ENCODE measurements around the gene SIK3. TPM values are rescaled to one million over a fixed set of nuclear protein-coding genes. Genes with fewer than 3 reads are reported as not detected.

Gene SIK3
- total and polyA plus RNA-seq, 12 donors: 11.7 to 176 (median 25.2) TPM

- no peaks in the 10 kb centered on the region for H3K27me3 ChIP-seq
- no peak for DNase-seq
- intact Hi-C loops (cut with DNase I): loop anchor here in 1 of 2 donors (10.0 kb wide), 1 partner anchor 61 kb away; no protein-coding TSS in a partner anchor
- H3K4me1 ChIP-seq (replicated peaks in 1 of 2): peaks cover 22 to 56% of the 10 kb centered on the region in 2 donors
- H3K9me3 ChIP-seq (replicated peaks in 1 of 3): no peaks in the 10 kb centered on the region
- TF ChIP-seq CTCF (IDR thresholded peaks at IDR 0.05): no peak
- TF ChIP-seq POLR2A (IDR thresholded peaks at IDR 0.05): no peak
- WGBS, 4 donors: 48 to 72% (median 66%) methylated on average over 9 of the region's 9 CpGs
- peak overlapping the region in 2 of 5 donors; percentile 56 to 96 for H3K27ac ChIP-seq
- H3K4me3 ChIP-seq: no peak overlapping the region
- H3K36me3 ChIP-seq (replicated peaks in 1 of 2): no peaks in the 10 kb centered on the region
Measured at GRCh38 chr11:117095284-117096161, 2.7 kb downstream of the SIK3 start.

GRCh38 chr11:117094776-117095175, 3.5 kb downstream of the SIK3 start:
- intact Hi-C loops (cut with DNase I): loop anchor here in 1 of 2 donors (10.0 kb wide), 1 partner anchor 60 kb away; no protein-coding TSS in a partner anchor
- no peak overlapping the region for H3K27ac ChIP-seq
- H3K36me3 ChIP-seq (replicated peaks in 1 of 2): no peaks in the 10 kb centered on the region
- no peak overlapping the region for H3K4me3 ChIP-seq
- peaks cover 22 to 56% of the 10 kb centered on the region in 2 donors for H3K4me1 ChIP-seq (replicated peaks in 1 of 2)
- DNase-seq: no peak
- TF ChIP-seq POLR2A (IDR thresholded peaks at IDR 0.05): no peak
- TF ChIP-seq CTCF (IDR thresholded peaks at IDR 0.05): no peak
- 54 to 72% (median 65%) methylated on average over 4 of the region's 4 CpGs for WGBS, 4 donors
- H3K27me3 ChIP-seq: no peaks in the 10 kb centered on the region
- no peaks in the 10 kb centered on the region for H3K9me3 ChIP-seq (replicated peaks in 1 of 3)

GRCh38 chr11:117092951-117093590, 5.2 kb downstream of the SIK3 start:
- no peak overlapping the region for H3K27ac ChIP-seq
- no peaks in the 10 kb centered on the region for H3K36me3 ChIP-seq (replicated peaks in 1 of 2)
- H3K27me3 ChIP-seq: no peaks in the 10 kb centered on the region
- H3K4me1 ChIP-seq (replicated peaks in 1 of 2): peaks cover 14 to 46% of the 10 kb centered on the region in 2 donors
- intact Hi-C loops (cut with DNase I): loop anchor here in 1 of 2 donors (10.0 kb wide), 1 partner anchor 58 kb away; no protein-coding TSS in a partner anchor
- TF ChIP-seq POLR2A (IDR thresholded peaks at IDR 0.05) (no peak), CTCF (IDR thresholded peaks at IDR 0.05) (no peak)
- no peak overlapping the region for H3K4me3 ChIP-seq
- WGBS, 4 donors: 45 to 68% (median 58%) methylated on average over 5 of the region's 5 CpGs
- DNase-seq: no peak
- H3K9me3 ChIP-seq (replicated peaks in 1 of 3): no peaks in the 10 kb centered on the region

- intact Hi-C loops (cut with DNase I): loop anchor here in 1 of 2 donors (10.0 kb wide), 1 partner anchor 57 kb away; no protein-coding TSS in a partner anchor
- H3K27me3 ChIP-seq: no peaks in the 10 kb centered on the region
- no peaks in the 10 kb centered on the region for H3K9me3 ChIP-seq (replicated peaks in 1 of 3)
- peaks cover 14 to 42% of the 10 kb centered on the region in 2 donors for H3K4me1 ChIP-seq (replicated peaks in 1 of 2)
- H3K27ac ChIP-seq: no peak overlapping the region
- H3K36me3 ChIP-seq (replicated peaks in 1 of 2): no peaks in the 10 kb centered on the region
- TF ChIP-seq CTCF (IDR thresholded peaks at IDR 0.05) (no peak), POLR2A (IDR thresholded peaks at IDR 0.05) (no peak)
- no peak overlapping the region for H3K4me3 ChIP-seq
- DNase-seq: no peak
- WGBS, 4 donors: 90 to 98% (median 98%) methylated on average over 4 of the region's 4 CpGs
Measured at GRCh38 chr11:117091753-117092477, 6.3 kb downstream of the SIK3 start.

All from adrenal gland (tissue), 12 donors.